Measurements from ENCODE around the gene HDGFL2. TPM values are rescaled to one million over a fixed set of nuclear protein-coding genes. Genes with fewer than 3 reads are reported as not detected.

The HDGFL2 gene
- total and polyA plus RNA-seq, 2 of the 8 experiments (the other 6 are each of a cell fraction or from before 2014, with no cell fraction given), result 31.1 to 106 TPM

DNA sequence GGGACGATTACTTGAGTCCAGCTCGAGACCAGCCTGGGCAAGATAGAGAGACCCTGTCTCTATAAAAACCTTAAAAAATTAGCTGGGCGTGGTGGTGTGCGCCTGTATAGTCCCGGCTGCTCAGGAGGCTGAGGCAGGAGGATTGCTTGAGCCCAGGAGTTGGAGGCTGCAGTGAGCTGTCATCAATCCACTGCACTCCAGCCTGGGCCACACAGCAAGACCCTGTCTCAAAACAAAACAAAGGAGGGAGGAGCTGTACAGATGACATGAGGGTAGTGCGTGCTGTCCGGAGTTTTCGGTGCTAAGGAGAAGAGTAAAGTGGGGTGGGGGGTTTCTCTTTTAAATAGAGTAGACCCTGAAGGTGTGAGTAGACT lies 22.6 kb downstream of the HDGFL2 start (continued):
- TF ChIP-seq EP300 (IDR thresholded peaks at IDR 0.05; ENCODE audit: borderline replicate concordance in 1 of 2, low read depth in 2 of 2, low read length in 2 of 2), result no peak
